ENCODE results near the gene MICAL2.

The MICAL2 gene

DNA sequence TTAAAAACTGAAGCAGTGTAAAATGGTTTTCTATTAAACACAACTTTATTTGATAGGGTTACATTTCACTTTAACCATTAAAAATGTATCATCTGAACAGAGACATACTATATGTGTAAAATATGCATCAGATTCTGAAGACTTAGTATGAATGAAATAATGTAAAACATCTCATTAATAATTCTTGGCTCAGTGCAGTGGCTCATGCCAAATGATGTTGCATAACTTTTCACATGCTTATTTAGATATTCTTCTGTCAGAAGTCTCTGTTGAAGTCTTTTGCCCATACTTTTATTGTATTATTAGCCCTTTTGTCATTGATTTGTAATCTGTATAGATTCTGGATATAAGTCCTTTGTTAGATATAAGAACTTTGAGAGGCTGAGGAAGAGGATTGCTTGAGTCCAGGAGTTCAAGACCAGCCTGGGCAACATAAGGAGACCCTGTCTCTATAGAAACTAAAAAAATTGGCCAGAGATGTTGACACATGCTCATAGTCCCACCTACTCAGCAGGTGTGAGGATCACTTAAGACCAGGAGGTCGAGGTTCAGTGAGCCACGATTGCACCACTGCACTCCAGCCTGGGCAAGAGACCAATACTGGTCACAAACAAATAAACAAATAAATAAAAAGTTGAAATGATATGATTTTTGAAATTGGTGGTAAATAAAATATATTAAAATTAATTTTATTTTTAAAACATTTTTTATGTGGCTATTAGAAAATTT is 193.2 kb downstream of the MICAL2 start:
- Histone ChIP-seq H3K4me1 (ENCODE audit: control insufficient read depth, insufficient read depth, low read length) (no peaks in the 10 kb centered on the region), H3K27me3 (ENCODE audit: control insufficient read depth, insufficient read depth, low read length) (no peaks in the 10 kb centered on the region), H3K9ac (ENCODE audit: low read length) (no peak overlapping the region)

DNA sequence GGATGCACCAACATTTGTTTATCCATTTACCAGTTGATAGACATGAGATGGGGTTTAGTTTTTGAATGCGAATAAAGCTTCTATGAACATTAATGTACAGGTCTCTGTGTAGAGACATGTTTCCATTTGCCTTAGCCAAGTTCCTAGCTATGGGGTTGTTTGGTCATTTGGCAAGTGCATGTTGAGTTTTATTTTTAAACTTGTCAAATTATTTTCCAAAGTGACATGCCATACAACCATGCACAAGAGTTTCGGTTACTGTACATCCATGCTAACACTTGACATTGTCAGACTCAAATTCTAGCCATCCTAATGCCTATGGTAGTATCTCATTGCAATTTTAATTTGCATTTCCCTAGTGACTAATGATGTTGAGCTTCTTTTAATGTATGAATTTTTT is 196.4 kb downstream of the MICAL2 start:
- Histone ChIP-seq H3K9ac (ENCODE audit: low read length) (no peak overlapping the region), H3K27me3 (ENCODE audit: control insufficient read depth, insufficient read depth, low read length) (no peaks in the 10 kb centered on the region), H3K4me3 (ENCODE audit: low read length) (no peak overlapping the region), H3K9me3 (ENCODE audit: control insufficient read depth, low read length) (no peaks in the 10 kb centered on the region), H3K4me1 (ENCODE audit: control insufficient read depth, insufficient read depth, low read length) (no peaks in the 10 kb centered on the region), H3K36me3 (ENCODE audit: control insufficient read depth, insufficient read depth, low read length) (no peaks in the 10 kb centered on the region)

More for the DNA sequence above, 193.2 kb downstream of the MICAL2 start:
- Histone ChIP-seq H3K4me3 (ENCODE audit: low read length) (no peak overlapping the region), H3K36me3 (ENCODE audit: control insufficient read depth, insufficient read depth, low read length) (no peaks in the 10 kb centered on the region), H3K9me3 (ENCODE audit: control insufficient read depth, low read length) (no peaks in the 10 kb centered on the region)

DNA sequence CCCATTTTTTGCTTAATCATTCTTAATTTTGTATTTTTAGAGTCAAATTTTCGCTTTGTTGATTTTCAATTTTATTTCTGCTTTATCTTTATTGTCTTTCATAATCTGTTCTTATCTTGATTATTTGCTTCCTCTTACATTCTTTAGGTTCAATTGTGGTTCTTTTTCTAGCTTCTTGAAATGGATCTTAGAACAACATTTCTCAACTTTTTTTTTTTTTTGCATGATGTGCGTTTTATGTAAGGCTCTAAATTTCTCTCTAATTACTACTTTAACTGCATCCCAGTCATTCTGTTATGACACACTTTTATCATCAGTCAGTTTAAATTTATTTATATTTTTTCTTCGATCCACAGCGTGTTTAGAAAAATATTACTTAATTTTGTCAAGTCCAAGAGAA is 201.7 kb downstream of the MICAL2 start:
- H3K4me3 ChIP-seq (ENCODE audit: low read length): no peak overlapping the region

More for the DNA sequence above, 201.7 kb downstream of the MICAL2 start:
- Histone ChIP-seq H3K36me3 (ENCODE audit: control insufficient read depth, insufficient read depth, low read length) (no peaks in the 10 kb centered on the region), H3K9me3 (ENCODE audit: control insufficient read depth, low read length) (no peaks in the 10 kb centered on the region), H3K9ac (ENCODE audit: low read length) (no peak overlapping the region), H3K4me1 (ENCODE audit: control insufficient read depth, insufficient read depth, low read length) (no peaks in the 10 kb centered on the region), H3K27me3 (ENCODE audit: control insufficient read depth, insufficient read depth, low read length) (no peaks in the 10 kb centered on the region)
